ENCODE measurements around the gene RPSA. TPM values are rescaled to one million over a fixed set of nuclear protein-coding genes. Genes with fewer than 3 reads are reported as not detected.
A peak's percentile ranks its signal among the peaks of the same experiment; 100 is the strongest.
"Not testable (repeated sequence)": the region's sequence is repeated elsewhere in the genome, so short reads cannot be mapped to it uniquely, and the experiment has no call there.

The RPSA gene
- total and polyA plus RNA-seq, 3 donors from 2014 or later = 387 to 858 (median 661) TPM

DNA sequence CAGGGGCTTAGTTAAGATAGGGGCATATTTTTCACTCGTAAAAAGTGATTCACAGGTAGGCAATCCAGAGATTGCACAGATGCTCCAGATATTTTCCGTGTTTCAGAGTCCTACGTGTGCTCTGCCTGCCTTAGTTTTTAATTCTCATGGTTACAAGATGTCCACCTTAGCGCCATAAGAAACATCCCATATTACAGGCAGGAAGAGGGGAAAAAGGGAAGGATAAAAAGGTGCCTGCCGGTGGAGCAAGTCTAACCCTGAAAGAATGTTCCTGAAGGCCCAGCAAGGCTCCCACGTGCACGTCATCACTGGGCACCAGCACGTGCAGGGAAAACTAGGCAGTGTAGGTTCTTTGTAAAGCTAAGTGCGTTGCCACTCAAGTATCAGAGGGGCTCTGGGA, 50.8 kb downstream of the RPSA start:
- H3K9me3 ChIP-seq = no peaks in the 10 kb centered on the region
- no peaks in the 10 kb centered on the region for H3K4me1 ChIP-seq
- no peak overlapping the region for H3K4me3 ChIP-seq
- intact Hi-C loops (cut with DNase I; ENCODE audit: low total_unique reads) = no loop called here
- no peak for DNase-seq
- no peaks in the 10 kb centered on the region for H3K36me3 ChIP-seq (ENCODE audit: low read depth, missing control alignments)
- WGBS, 2 donors = 53 to 65% methylated on average over 9 of the region's 9 CpGs
- H3K27me3 ChIP-seq = no peaks in the 10 kb centered on the region
- no peak overlapping the region for H3K27ac ChIP-seq
- no peak for TF ChIP-seq POLR2A (IDR thresholded peaks at IDR 0.05)
- TF ChIP-seq CTCF (IDR thresholded peaks at IDR 0.05) = no peak

DNA sequence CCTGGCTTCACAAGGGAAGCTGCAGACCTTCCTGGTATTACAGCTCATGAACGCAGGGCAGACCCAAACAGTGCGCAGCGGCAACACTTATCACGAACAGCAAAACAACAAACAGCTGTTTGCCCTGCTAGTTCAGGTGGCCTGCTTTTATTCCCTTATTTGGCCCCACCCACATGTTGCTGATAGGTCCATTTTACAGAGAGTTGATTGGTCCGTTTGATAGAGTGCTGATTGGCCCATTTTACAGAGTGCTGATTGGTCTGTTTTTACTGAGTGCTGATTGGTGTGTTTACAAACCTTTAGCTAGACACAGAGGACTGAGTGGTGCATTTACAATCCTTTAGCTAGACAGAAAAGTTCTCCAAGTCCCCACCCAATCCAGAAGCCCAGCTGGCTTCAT, 52.1 kb downstream of the RPSA start:
- H3K36me3 ChIP-seq (ENCODE audit: low read depth, missing control alignments); intact Hi-C loops (cut with DNase I; ENCODE audit: low total_unique reads); H3K27me3 ChIP-seq; H3K4me1 ChIP-seq; H3K27ac ChIP-seq; H3K9me3 ChIP-seq: not testable (repeated sequence)
- H3K4me3 ChIP-seq = peak overlapping the region; percentile 18 to 39
- WGBS, 2 donors = 63 to 71% methylated on average over 5 of the region's 5 CpGs
- DNase-seq = peak; percentile 74

DNA sequence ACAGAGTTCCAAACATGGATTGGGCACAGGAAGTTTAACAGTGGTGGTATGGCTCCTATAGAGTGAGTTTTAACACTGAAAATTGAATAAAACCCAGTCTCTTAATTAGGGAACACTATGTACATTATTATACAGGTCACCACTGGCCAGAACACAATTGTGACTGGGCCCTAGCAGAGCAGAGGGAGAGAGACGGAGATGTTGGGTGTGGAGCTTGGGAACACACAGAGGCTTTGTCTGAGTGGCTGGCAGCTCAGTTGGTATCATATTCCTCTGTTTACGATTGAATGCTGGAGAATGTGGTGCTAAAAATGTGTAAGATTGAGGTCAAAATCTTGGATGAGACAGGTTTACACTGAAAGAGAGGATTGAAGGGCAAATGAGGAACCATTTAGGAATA, 54.2 kb downstream of the RPSA start:
- 43 to 62% methylated on average over 2 of the region's 2 CpGs for whole genome bisulfite sequencing, 2 donors
- H3K27me3 ChIP-seq = no peaks in the 10 kb centered on the region
- TF ChIP-seq CTCF (IDR thresholded peaks at IDR 0.05) (no peak), POLR2A (IDR thresholded peaks at IDR 0.05) (no peak)

More for the DNA sequence above, 54.2 kb downstream of the RPSA start:
- H3K36me3 ChIP-seq (ENCODE audit: low read depth, missing control alignments) = no peaks in the 10 kb centered on the region
- no peak overlapping the region for H3K4me3 ChIP-seq
- DNase-seq = no peak
- intact Hi-C loops (cut with DNase I; ENCODE audit: low total_unique reads) = no loop called here
- no peak overlapping the region for H3K27ac ChIP-seq
- H3K4me1 ChIP-seq = no peaks in the 10 kb centered on the region
- no peaks in the 10 kb centered on the region for H3K9me3 ChIP-seq

Small RNAs within 50 kb of the gene (small RNA-seq; reads per million reads assigned to genes)
- gene SNORA6 = 0 reads per million in 2 donors
- 0 reads per million in 2 donors for gene SNORA62

Other genes with a start within 250 kb of the RPSA start
- under 1 TPM; 0.24 to 0.37 TPM for gene XIRP1, start 214.1 kb upstream of the RPSA start, total RNA-seq
- gene XIRP1, start 214.1 kb upstream of the RPSA start, polyA plus RNA-seq (ENCODE audit: insufficient read depth, low read depth, low replicate concordance) = 2.8 TPM
- 1 to 10 TPM; 1.4 to 2.0 TPM for gene CX3CR1, start 126.7 kb upstream of the RPSA start, total RNA-seq
- gene CX3CR1, start 126.7 kb upstream of the RPSA start, polyA plus RNA-seq (ENCODE audit: insufficient read depth, low read depth, low replicate concordance) = 3.5 TPM
- gene CCR8, start 77.0 kb upstream of the RPSA start, total RNA-seq = not detected
- gene CCR8, start 77.0 kb upstream of the RPSA start, polyA plus RNA-seq (ENCODE audit: insufficient read depth, low read depth, low replicate concordance) = not detected
- 10 to 100 TPM; 46.1 to 52.9 TPM for gene SLC25A38, start 23.4 kb upstream of the RPSA start, total RNA-seq
- gene SLC25A38, start 23.4 kb upstream of the RPSA start, polyA plus RNA-seq (ENCODE audit: insufficient read depth, low read depth, low replicate concordance) = 41.8 TPM
- 1 to 10 TPM; 5.6 to 8.5 TPM for gene MOBP, start 61.0 kb downstream of the RPSA start, total RNA-seq
- 19.5 TPM for gene MOBP, start 61.0 kb downstream of the RPSA start, polyA plus RNA-seq (ENCODE audit: insufficient read depth, low read depth, low replicate concordance)